GM12878 (cell line): ENCODE results near the gene HNRNPU. TPM values are rescaled to one million over a fixed set of nuclear protein-coding genes. Genes with fewer than 3 reads are reported as not detected.

Experiments used
- ATF3 ChIP-seq: IDR thresholded peaks from 2 replicates; pipeline ENCODE4 v1.6.1; 2011; ENCODE audit warnings: low read depth, mild to moderate bottlenecking, low read length, moderate library complexity, borderline replicate concordance; ENCODE audit errors: extremely low read depth
- BCL3 ChIP-seq: IDR thresholded peaks from 2 replicates; pipeline ENCODE4 v1.6.1; 2011; ENCODE audit warnings: borderline replicate concordance, low read depth, mild to moderate bottlenecking, moderate library complexity, low read length; ENCODE audit not compliant: insufficient read depth, poor library complexity, severe bottlenecking
- CHD2 ChIP-seq: IDR thresholded peaks from 2 replicates; pipeline ENCODE4 v1.6.1; 2011; ENCODE audit warnings: low read depth, low read length, improper control_type of control experiment, borderline replicate concordance
- CREB1 ChIP-seq: IDR thresholded peaks from 2 replicates; pipeline ENCODE4 v1.6.1; 2012; ENCODE audit warnings: low read depth, mild to moderate bottlenecking, inconsistent platforms
- E2F8 ChIP-seq: fragments of 450-650 bp; IDR thresholded peaks from 2 replicates; pipeline ENCODE4 v1.6.1; 2018; ENCODE audit warnings: mild to moderate bottlenecking, low read depth, moderate library complexity; ENCODE audit not compliant: partially characterized antibody
- EGR1 ChIP-seq, 2 experiments: IDR thresholded peaks; 1 replicate in 1 of 2; 2 replicates in 1 of 2; pipeline ENCODE4 v1.6.1; 2011 to 2012; ENCODE audit warnings: low read depth in 2 of 2, low read length in 2 of 2, borderline replicate concordance in 1 of 2, mild to moderate bottlenecking in 1 of 2, moderate library complexity in 1 of 2
- ETV6 ChIP-seq, 2 experiments: fragments of 450-650 bp in 1 of 2; IDR thresholded peaks in 1 of 2; conservative IDR thresholded peaks in 1 of 2; 2 replicates each; pipeline ENCODE4 v1.6.1; 2014; ENCODE audit warnings: antibody characterized with exemption in 1 of 2, borderline replicate concordance in 1 of 2, low read depth in 1 of 2, mild to moderate bottlenecking in 1 of 2, moderate library complexity in 1 of 2
- FOXK2 ChIP-seq: fragments of 450-650 bp; IDR thresholded peaks from 2 replicates; pipeline ENCODE4 v1.6.1; 2017; ENCODE audit warnings: mild to moderate bottlenecking, moderate library complexity
- MTA3 ChIP-seq: IDR thresholded peaks from 2 replicates; pipeline ENCODE4 v1.6.1; 2012; ENCODE audit warnings: low read length, inconsistent platforms, borderline replicate concordance
- NFXL1 ChIP-seq: fragments of 450-650 bp; IDR thresholded peaks from 2 replicates; pipeline ENCODE4 v1.6.1; 2017; ENCODE audit warnings: antibody characterized with exemption, mild to moderate bottlenecking, borderline replicate concordance
- NR2C1 ChIP-seq: fragments of 450-650 bp; IDR thresholded peaks from 2 replicates; pipeline ENCODE4 v1.6.1; 2017; ENCODE audit warnings: antibody characterized with exemption, mild to moderate bottlenecking, moderate library complexity
- PAX5 ChIP-seq: IDR thresholded peaks from 2 replicates; pipeline ENCODE4 v1.6.1; 2011; ENCODE audit warnings: low read depth, low read length, borderline replicate concordance
- PBX3 ChIP-seq: IDR thresholded peaks from 2 replicates; pipeline ENCODE4 v1.6.1; 2011; ENCODE audit warnings: mild to moderate bottlenecking, low read depth, low read length, moderate library complexity; ENCODE audit not compliant: insufficient replicate concordance
- POLR2A ChIP-seq: IDR thresholded peaks from 2 replicates; pipeline ENCODE4 v1.6.1; 2011; ENCODE audit warnings: low read depth, mild to moderate bottlenecking, low read length
- RAD51 ChIP-seq: fragments of 450-650 bp; IDR thresholded peaks from 2 replicates; pipeline ENCODE4 v1.6.1; 2016; ENCODE audit warnings: moderate library complexity, mild to moderate bottlenecking, inconsistent platforms
- RCOR1 ChIP-seq: conservative IDR thresholded peaks from 2 replicates; pipeline ENCODE4 v1.6.1; 2012; ENCODE audit warnings: low read depth, low read length, improper control_type of control experiment
- RELA ChIP-seq: fragments of 450-650 bp; IDR thresholded peaks from 2 replicates; pipeline ENCODE4 v1.8.0; 2014; ENCODE audit warnings: borderline replicate concordance; ENCODE audit not compliant: partially characterized antibody
- SKIL ChIP-seq: fragments of 450-650 bp; IDR thresholded peaks from 2 replicates; pipeline ENCODE4 v1.6.1; 2017; ENCODE audit warnings: mild to moderate bottlenecking, low read depth, inconsistent platforms; ENCODE audit not compliant: poor library complexity, severe bottlenecking
- SMAD5 ChIP-seq: IDR thresholded peaks from 2 replicates; pipeline ENCODE4 v1.6.1; 2016; ENCODE audit warnings: antibody characterized with exemption, low read depth
- SREBF2 ChIP-seq: IDR thresholded peaks from 2 replicates; pipeline ENCODE4 v1.6.1; 2012; ENCODE audit warnings: mild to moderate bottlenecking, low read length
- STAT1 ChIP-seq: fragments of 450-650 bp; conservative IDR thresholded peaks from 2 replicates; pipeline ENCODE4 v1.6.1; 2014; ENCODE audit warnings: antibody characterized with exemption, mild to moderate bottlenecking
- ZZZ3 ChIP-seq: IDR thresholded peaks from 2 replicates; pipeline ENCODE4 v1.6.1; 2011; ENCODE audit warnings: low read depth; ENCODE audit not compliant: control insufficient read depth, insufficient read length
- polyA plus RNA-seq, 11 experiments: library from polyadenylated mRNA; depleted of rRNA in 4 of 11; unstranded in 6 of 11; stranded (reverse) in 5 of 11; fragments of >200 nt; fragmentation: Nextera tagmentation in 4 of 11; fragmentation: Illumina TruSeq in 1 of 11; extraction: Ambion mirVana in 4 of 11; extraction: Trizol in 1 of 11; gene quantifications; 1 replicate in 1 of 11; 2 replicates in 10 of 11; pipeline versions ENCODE4 v1.2.1 to v1.2.3, GENCODE V29; 2011 to 2016; ENCODE audit warnings: inconsistent platforms in 2 of 11, missing spikeins in 2 of 11, low read depth in 1 of 11
- total RNA-seq, 4 experiments: library from RNA; depleted of rRNA in 3 of 4; stranded (reverse); fragments of >200 nt in 3 of 4; fragmentation: Illumina TruSeq in 1 of 4; extraction: Trizol in 1 of 4; gene quantifications; 2 replicates each; pipeline versions ENCODE4 v1.2.1 to v1.2.3, GENCODE V29; 2013 to 2021

The HNRNPU gene
- total and polyA plus RNA-seq, 10 of the 15 experiments (the other 5 are each of a cell fraction or from before 2014, with no cell fraction given) = 163 to 569 (median 420) TPM

GRCh38 chr1:244862699-244863490, 1.4 kb downstream of the HNRNPU start (continued):
- TF ChIP-seq ETV6 (conservative IDR thresholded peaks at IDR 0.05 in 1 of 2, IDR thresholded peaks at IDR 0.05 in 1 of 2; ENCODE audit: borderline replicate concordance in 1 of 2, low read depth in 1 of 2) = no peak
- TF ChIP-seq E2F8 = no peak
- no peak for TF ChIP-seq SKIL
- TF ChIP-seq NFXL1 = no peak
- no peak for TF ChIP-seq BCL3
- TF ChIP-seq SMAD5 = no peak
- TF ChIP-seq SREBF2 = no peak
- no peak for TF ChIP-seq RCOR1
- peak; percentile 73; the same call in 1 of the 2 replicates for TF ChIP-seq CHD2
- TF ChIP-seq MTA3 = no peak
- TF ChIP-seq ATF3 = no peak
- no peak for TF ChIP-seq RELA
- TF ChIP-seq FOXK2 = no peak
- TF ChIP-seq POLR2A = peak; percentile 85
- TF ChIP-seq ZZZ3 = no peak
- TF ChIP-seq PBX3 = no peak
- no peak for TF ChIP-seq STAT1
- peak; percentile 49 for TF ChIP-seq NR2C1
- peak; percentile 13 to 55; a peak in 2 of 3 replicates for TF ChIP-seq EGR1 (IDR thresholded peaks at IDR 0.05; ENCODE audit: borderline replicate concordance in 1 of 2, low read depth in 2 of 2, low read length in 2 of 2)
- TF ChIP-seq PAX5 = 0 out of 2 replicates have a peak, but pooled peaks have one; percentile 65
- no peak for TF ChIP-seq RAD51
- TF ChIP-seq CREB1 = peak; percentile 85
